Stimulated activated CD4-positive, alpha-beta T cell treated with anti-CD3 and anti-CD28 coated beads, TNF-alpha, amount 100 ng/mL, for 1 hour (primary cell): ENCODE results near the gene MAML2.

Experiments
- DNase-seq, 3 donors: peaks; one replicate each; pipeline ENCODE4 v3.0.0-alpha.2; 2020; ENCODE audit warnings: low read depth in 3 of 3, low spot score in 1 of 3

MAML2 gene

GRCh38 chr11:95930948-95931347 lies 412.0 kb downstream of the MAML2 start:
- DNase-seq = no peak

GRCh38 chr11:95926726-95927125 lies 416.3 kb downstream of the MAML2 start:
- DNase-seq = no peak
